Ishikawa (cell line): ENCODE data around the gene PPIL3.

Experiments
- CEBPB ChIP-seq: IDR thresholded peaks from 2 replicates; pipeline ENCODE4 v1.6.1; 2012
- EP300 ChIP-seq: IDR thresholded peaks from 2 replicates; pipeline ENCODE4 v1.6.1; 2012; ENCODE audit warnings: borderline replicate concordance
- TAF1 ChIP-seq: IDR thresholded peaks from 2 replicates; pipeline ENCODE4 v1.6.1; 2012; ENCODE audit warnings: low read depth, mild to moderate bottlenecking
- TF ChIP-seq, protein P1 (sequence below): IDR thresholded peaks from 2 replicates; pipeline ENCODE4 v1.6.1; 2012; ENCODE audit warnings: low read depth, mild to moderate bottlenecking
- TF ChIP-seq, protein P2 (sequence below): IDR thresholded peaks from 2 replicates; pipeline ENCODE4 v1.6.1; 2012

DNA sequence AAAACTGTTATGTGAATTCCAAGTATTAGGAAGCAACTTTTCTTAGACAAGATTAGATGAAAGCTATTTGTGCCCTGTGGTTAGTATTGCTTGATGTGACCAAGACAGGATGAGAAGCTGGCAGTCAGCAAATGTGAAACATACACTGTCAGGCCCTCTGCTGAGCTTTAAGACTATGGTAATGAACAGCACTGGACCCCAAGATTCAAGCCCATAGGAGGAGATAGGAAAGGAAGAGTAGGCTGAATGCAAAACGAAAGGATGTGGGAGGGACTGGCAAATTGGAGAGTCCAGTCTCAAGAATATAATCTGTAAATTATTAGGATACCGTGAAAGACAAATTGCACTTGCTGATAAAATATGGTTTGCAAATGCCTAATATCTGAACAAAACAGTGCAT lies 60.8 kb downstream of the PPIL3 start:
- no peak for TF ChIP-seq TAF1
- no peak for TF ChIP-seq CEBPB
- TF ChIP-seq EP300, result no peak
- TF ChIP-seq, protein P1, sequence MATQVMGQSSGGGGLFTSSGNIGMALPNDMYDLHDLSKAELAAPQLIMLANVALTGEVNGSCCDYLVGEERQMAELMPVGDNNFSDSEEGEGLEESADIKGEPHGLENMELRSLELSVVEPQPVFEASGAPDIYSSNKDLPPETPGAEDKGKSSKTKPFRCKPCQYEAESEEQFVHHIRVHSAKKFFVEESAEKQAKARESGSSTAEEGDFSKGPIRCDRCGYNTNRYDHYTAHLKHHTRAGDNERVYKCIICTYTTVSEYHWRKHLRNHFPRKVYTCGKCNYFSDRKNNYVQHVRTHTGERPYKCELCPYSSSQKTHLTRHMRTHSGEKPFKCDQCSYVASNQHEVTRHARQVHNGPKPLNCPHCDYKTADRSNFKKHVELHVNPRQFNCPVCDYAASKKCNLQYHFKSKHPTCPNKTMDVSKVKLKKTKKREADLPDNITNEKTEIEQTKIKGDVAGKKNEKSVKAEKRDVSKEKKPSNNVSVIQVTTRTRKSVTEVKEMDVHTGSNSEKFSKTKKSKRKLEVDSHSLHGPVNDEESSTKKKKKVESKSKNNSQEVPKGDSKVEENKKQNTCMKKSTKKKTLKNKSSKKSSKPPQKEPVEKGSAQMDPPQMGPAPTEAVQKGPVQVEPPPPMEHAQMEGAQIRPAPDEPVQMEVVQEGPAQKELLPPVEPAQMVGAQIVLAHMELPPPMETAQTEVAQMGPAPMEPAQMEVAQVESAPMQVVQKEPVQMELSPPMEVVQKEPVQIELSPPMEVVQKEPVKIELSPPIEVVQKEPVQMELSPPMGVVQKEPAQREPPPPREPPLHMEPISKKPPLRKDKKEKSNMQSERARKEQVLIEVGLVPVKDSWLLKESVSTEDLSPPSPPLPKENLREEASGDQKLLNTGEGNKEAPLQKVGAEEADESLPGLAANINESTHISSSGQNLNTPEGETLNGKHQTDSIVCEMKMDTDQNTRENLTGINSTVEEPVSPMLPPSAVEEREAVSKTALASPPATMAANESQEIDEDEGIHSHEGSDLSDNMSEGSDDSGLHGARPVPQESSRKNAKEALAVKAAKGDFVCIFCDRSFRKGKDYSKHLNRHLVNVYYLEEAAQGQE, result no peak
- TF ChIP-seq, protein P2, sequence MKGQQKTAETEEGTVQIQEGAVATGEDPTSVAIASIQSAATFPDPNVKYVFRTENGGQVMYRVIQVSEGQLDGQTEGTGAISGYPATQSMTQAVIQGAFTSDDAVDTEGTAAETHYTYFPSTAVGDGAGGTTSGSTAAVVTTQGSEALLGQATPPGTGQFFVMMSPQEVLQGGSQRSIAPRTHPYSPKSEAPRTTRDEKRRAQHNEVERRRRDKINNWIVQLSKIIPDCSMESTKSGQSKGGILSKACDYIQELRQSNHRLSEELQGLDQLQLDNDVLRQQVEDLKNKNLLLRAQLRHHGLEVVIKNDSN, result no peak
